ENCODE measurements around the gene MAD2L2.

Gene MAD2L2

GRCh38 chr1:11682287-11682771 is 1.4 kb upstream of the MAD2L2 start:
- no peak for DNase-seq

GRCh38 chr1:11680270-11681070 is 478 bp downstream of the MAD2L2 start:
- DNase-seq, result no peak

- DNase-seq, result no peak
These were observed 2.5 kb downstream of the MAD2L2 start for GRCh38 chr1:11678442-11678841.

GRCh38 chr1:11676386-11677103 is 4.4 kb downstream of the MAD2L2 start:
- no peak for DNase-seq

- DNase-seq, result no peak
These were observed 5.6 kb downstream of the MAD2L2 start for GRCh38 chr1:11675325-11675724.

GRCh38 chr1:11674488-11674887 is 6.5 kb downstream of the MAD2L2 start:
- DNase-seq, result no peak

- DNase-seq, result no peak
These were observed 7.7 kb downstream of the MAD2L2 start for GRCh38 chr1:11673089-11673769.

- no peak for DNase-seq
These were observed 9.2 kb downstream of the MAD2L2 start for GRCh38 chr1:11671544-11672286.

- DNase-seq, result no peak
These were observed 9.8 kb downstream of the MAD2L2 start for GRCh38 chr1:11671205-11671543.

GRCh38 chr1:11670747-11671146 is 10.2 kb downstream of the MAD2L2 start:
- DNase-seq, result no peak

GRCh38 chr1:11668516-11668915 is 12.4 kb downstream of the MAD2L2 start:
- no peak for DNase-seq

GRCh38 chr1:11664336-11665065 is 16.4 kb downstream of the MAD2L2 start:
- DNase-seq, result peak; percentile 54 to 59

- no peak for DNase-seq
These were observed 19.8 kb downstream of the MAD2L2 start for GRCh38 chr1:11661103-11661502.

GRCh38 chr1:11659748-11660147 is 21.2 kb downstream of the MAD2L2 start:
- DNase-seq, result no peak

- no peak for DNase-seq
These were observed 22.4 kb downstream of the MAD2L2 start for GRCh38 chr1:11658542-11658941.

- no peak for DNase-seq
These were observed 23.3 kb downstream of the MAD2L2 start for GRCh38 chr1:11657654-11658053.

GRCh38 chr1:11654939-11655808 is 25.8 kb downstream of the MAD2L2 start:
- DNase-seq, result no peak

- peak; percentile 61 to 66 for DNase-seq
These were observed 26.6 kb downstream of the MAD2L2 start, which contains the start of the genes FBXO2 and FBXO44 for GRCh38 chr1:11654137-11654938. Gene FBXO2 (minus strand): TSS chr1:11654429. CDS start chr1:11654340, 89 bp downstream. Gene FBXO44 (plus strand): TSS chr1:11654877. CDS start chr1:11655836, 959 bp downstream.

- DNase-seq, result no peak
These were observed 27.1 kb downstream of the MAD2L2 start for GRCh38 chr1:11653861-11654136.

Measured in activated CD4-positive, alpha-beta T cell treated with anti-CD3 and anti-CD28 coated beads, Interleukin-2, amount 50 U/mL, for 4 hours (primary cell).